Measurements from ENCODE around the gene PAQR4.
A peak's percentile ranks its signal among the peaks of the same experiment; 100 is the strongest.

The PAQR4 gene

GRCh38 chr16:2955438-2955778 lies 13.7 kb upstream of the PAQR4 start:
- H3K9me3 ChIP-seq (ENCODE audit: severe bottlenecking) = no peaks in the 10 kb centered on the region
- no peak for TF ChIP-seq CTCF (IDR thresholded peaks at IDR 0.05; ENCODE audit: low read depth, low read length)
- H3K36me3 ChIP-seq = no peaks in the 10 kb centered on the region
- no peaks in the 10 kb centered on the region for H3K27me3 ChIP-seq (ENCODE audit: insufficient read depth, low read depth, severe bottlenecking)
- H3K4me3 ChIP-seq (ENCODE audit: low read depth, low read length) = no peak overlapping the region
- peak overlapping the region; percentile 86 for H3K27ac ChIP-seq
- no peak for DNase-seq

GRCh38 chr16:2955779-2956578 lies 13.2 kb upstream of the PAQR4 start:
- no peak for DNase-seq
- Histone ChIP-seq H3K27ac (peak overlapping the region; percentile 28; the same call in 1 of the 2 replicates), H3K27me3 (ENCODE audit: insufficient read depth, low read depth, severe bottlenecking) (no peaks in the 10 kb centered on the region), H3K4me3 (ENCODE audit: low read depth, low read length) (no peak overlapping the region), H3K36me3 (no peaks in the 10 kb centered on the region), H3K9me3 (ENCODE audit: severe bottlenecking) (no peaks in the 10 kb centered on the region)
- TF ChIP-seq CTCF (IDR thresholded peaks at IDR 0.05; ENCODE audit: low read depth, low read length) = no peak

- Histone ChIP-seq H3K9me3 (ENCODE audit: severe bottlenecking) (no peaks in the 10 kb centered on the region), H3K4me3 (ENCODE audit: low read depth, low read length) (no peak overlapping the region), H3K36me3 (no peaks in the 10 kb centered on the region), H3K27ac (no peak overlapping the region), H3K27me3 (ENCODE audit: insufficient read depth, low read depth, severe bottlenecking) (no peaks in the 10 kb centered on the region)
- no peak for DNase-seq
- no peak for TF ChIP-seq CTCF (IDR thresholded peaks at IDR 0.05; ENCODE audit: low read depth, low read length)
Measured at GRCh38 chr16:2956579-2956956, 12.6 kb upstream of the PAQR4 start.

DNA sequence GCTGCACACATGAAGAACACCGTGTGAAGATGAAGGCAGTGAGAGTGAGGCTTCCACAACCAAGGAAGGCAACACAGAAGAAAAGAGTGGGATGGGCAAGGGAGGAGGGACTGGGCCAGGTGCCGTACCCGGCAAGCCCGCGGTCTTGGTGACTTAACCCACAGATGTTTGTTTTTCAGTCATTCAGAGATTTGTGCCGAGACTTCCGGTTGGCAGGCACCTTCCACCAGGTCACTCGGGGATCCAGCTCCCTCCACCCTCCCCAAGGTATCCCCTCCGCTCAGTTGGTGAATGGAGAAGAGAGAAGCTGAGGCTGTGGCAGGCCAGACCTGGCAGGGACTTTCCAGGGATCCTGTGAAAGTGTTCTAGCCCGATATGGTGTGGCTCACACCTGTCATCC lies 9.9 kb upstream of the PAQR4 start:
- Histone ChIP-seq H3K27ac (no peak overlapping the region), H3K9me3 (ENCODE audit: severe bottlenecking) (no peaks in the 10 kb centered on the region), H3K36me3 (no peaks in the 10 kb centered on the region), H3K27me3 (ENCODE audit: insufficient read depth, low read depth, severe bottlenecking) (no peaks in the 10 kb centered on the region), H3K4me3 (ENCODE audit: low read depth, low read length) (no peak overlapping the region)
- no peak for DNase-seq
- TF ChIP-seq CTCF (IDR thresholded peaks at IDR 0.05; ENCODE audit: low read depth, low read length) = no peak

- Histone ChIP-seq H3K36me3 (no peaks in the 10 kb centered on the region), H3K4me3 (ENCODE audit: low read depth, low read length) (no peak overlapping the region), H3K27ac (no peak overlapping the region), H3K9me3 (ENCODE audit: severe bottlenecking) (no peaks in the 10 kb centered on the region), H3K27me3 (ENCODE audit: insufficient read depth, low read depth, severe bottlenecking) (no peaks in the 10 kb centered on the region)
- DNase-seq = no peak
- TF ChIP-seq CTCF (IDR thresholded peaks at IDR 0.05; ENCODE audit: low read depth, low read length) = no peak
Measured at GRCh38 chr16:2960183-2961010, 8.8 kb upstream of the PAQR4 start.
